GM21526 (cell line): Measurements from ENCODE around the gene SEC22A.

ENCODE experiments used
- ATAC-seq: cut with Tn5 transposase; IDR thresholded peaks from one replicate; pipeline ENCODE4 v1.9.1; 2021; ENCODE audit warnings: moderate library complexity; ENCODE audit not compliant: unreplicated experiment, low FRiP score

SEC22A gene

GRCh38 chr3:123301331-123302184 is 99.8 kb downstream of the SEC22A start:
- no peak for ATAC-seq

GRCh38 chr3:123302961-123303360 is 101.2 kb downstream of the SEC22A start:
- ATAC-seq: no peak

- no peak for ATAC-seq
Observed at GRCh38 chr3:123303976-123304560, 102.3 kb downstream of the SEC22A start.

GRCh38 chr3:123305192-123305591 is 103.4 kb downstream of the SEC22A start:
- ATAC-seq: no peak

GRCh38 chr3:123307064-123307463 is 105.3 kb downstream of the SEC22A start:
- ATAC-seq: no peak

- no peak for ATAC-seq
Observed at GRCh38 chr3:123310186-123310585, 108.4 kb downstream of the SEC22A start.

GRCh38 chr3:123310741-123311140 is 109.0 kb downstream of the SEC22A start:
- ATAC-seq: no peak

- ATAC-seq: no peak
Observed at GRCh38 chr3:123311201-123311600, 109.5 kb downstream of the SEC22A start.

GRCh38 chr3:123312331-123313265 is 110.9 kb downstream of the SEC22A start:
- no peak for ATAC-seq

GRCh38 chr3:123313889-123314288 is 112.1 kb downstream of the SEC22A start:
- no peak for ATAC-seq

GRCh38 chr3:123314359-123315270 is 112.9 kb downstream of the SEC22A start:
- no peak for ATAC-seq

- ATAC-seq: no peak
Observed at GRCh38 chr3:123315271-123315595, 113.5 kb downstream of the SEC22A start.

- ATAC-seq: no peak
Observed at GRCh38 chr3:123317716-123318115, 116.0 kb downstream of the SEC22A start.

GRCh38 chr3:123318374-123318773 is 116.6 kb downstream of the SEC22A start:
- ATAC-seq: no peak

- ATAC-seq: no peak
Observed at GRCh38 chr3:123319760-123320159, 118.0 kb downstream of the SEC22A start.

GRCh38 chr3:123320221-123320620 is 118.5 kb downstream of the SEC22A start:
- ATAC-seq: no peak

- ATAC-seq: no peak
Observed at GRCh38 chr3:123321806-123322205, 120.1 kb downstream of the SEC22A start.

- ATAC-seq: no peak
Observed at GRCh38 chr3:123322866-123323265, 121.1 kb downstream of the SEC22A start.
